Measurements from ENCODE around the gene MRPL52. TPM values are rescaled to one million over a fixed set of nuclear protein-coding genes. Genes with fewer than 3 reads are reported as not detected.

The MRPL52 gene
- total and polyA plus RNA-seq, 2 of the 13 experiments (the other 11 are each of a cell fraction or from before 2014, with no cell fraction given) = 118 to 329 TPM

GRCh38 chr14:22814941-22815713, 14.6 kb upstream of the MRPL52 start, which contains the start of gene SLC7A7 (continued):
- no peak; the same call in 1 of the 2 replicates for TF ChIP-seq MTERF4 (CRISPR knock-in tag; IDR thresholded peaks at IDR 0.05)
- peak; percentile 63 for TF ChIP-seq SALL1 (CRISPR knock-in tag; IDR thresholded peaks at IDR 0.05)
- TF ChIP-seq JUNB (CRISPR knock-in tag; IDR thresholded peaks at IDR 0.05; ENCODE audit: borderline replicate concordance) = 0 out of 2 replicates have a peak, but pooled peaks have one; percentile 29
- no peak for TF ChIP-seq THRA (CRISPR knock-in tag; IDR thresholded peaks at IDR 0.05; ENCODE audit: borderline replicate concordance)
- no peak for TF ChIP-seq NFE2 (CRISPR knock-in tag; IDR thresholded peaks at IDR 0.05)
- no peak for TF ChIP-seq ZNF142 (CRISPR knock-in tag; IDR thresholded peaks at IDR 0.05)
- no peak for TF ChIP-seq ZHX1 (CRISPR knock-in tag; IDR thresholded peaks at IDR 0.05; ENCODE audit: low read depth)
- no peak for TF ChIP-seq FOXM1 (CRISPR knock-in tag; IDR thresholded peaks at IDR 0.05)
- no peak for TF ChIP-seq EED (CRISPR knock-in tag; IDR thresholded peaks at IDR 0.05)
- 0 out of 2 replicates have a peak, but pooled peaks have one; percentile 62 for TF ChIP-seq ATAD3A (CRISPR knock-in tag; IDR thresholded peaks at IDR 0.05)

Measured in HepG2 (cell line).